ENCODE measurements around the gene ALPG.

- no peak for TF ChIP-seq MYC (IDR thresholded peaks at IDR 0.05; ENCODE audit: low read depth, low read length)
- no peak for TF ChIP-seq CTCF (IDR thresholded peaks at IDR 0.05; ENCODE audit: extremely low read depth in 1 of 2, insufficient read depth in 1 of 2, low read depth in 1 of 2, low read length in 2 of 2)
- no peak for TF ChIP-seq POLR2A (IDR thresholded peaks at IDR 0.05; ENCODE audit: low read depth, low read length)
- no peak for TF ChIP-seq GATA2 (IDR thresholded peaks at IDR 0.05; ENCODE audit: insufficient read depth, insufficient read length, low read depth, low read length)
- no peak for TF ChIP-seq POLR2AphosphoS5 (IDR thresholded peaks at IDR 0.05; ENCODE audit: insufficient read depth, low read depth, low read length)
- TF ChIP-seq EZH2 (IDR thresholded peaks at IDR 0.05; ENCODE audit: borderline replicate concordance, low read depth, low read length, severe bottlenecking), result no peak
Observed at GRCh38 chr2:232447638-232448303, 41.1 kb downstream of the ALPG start.

Measured in endothelial cell of umbilical vein (primary cell).